ENCODE data around the gene RUFY4.

RUFY4 gene

GRCh38 chr2:218027426-218028188 is 41.4 kb upstream of the RUFY4 start:
- TF ChIP-seq CTCF (IDR thresholded peaks at IDR 0.05) = no peak
- TF ChIP-seq ZFX (IDR thresholded peaks at IDR 0.05; ENCODE audit: borderline replicate concordance) = no peak
- no peak overlapping the region for H3K27ac ChIP-seq

GRCh38 chr2:218028189-218028495 is 40.9 kb upstream of the RUFY4 start:
- no peak overlapping the region for H3K27ac ChIP-seq

GRCh38 chr2:218028562-218029348 is 40.3 kb upstream of the RUFY4 start:
- TF ChIP-seq ZFX (IDR thresholded peaks at IDR 0.05; ENCODE audit: borderline replicate concordance) = no peak
- no peak for TF ChIP-seq CTCF (IDR thresholded peaks at IDR 0.05)
- no peak overlapping the region for H3K27ac ChIP-seq

More at GRCh38 chr2:218028189-218028495, 40.9 kb upstream of the RUFY4 start:
- TF ChIP-seq CTCF (IDR thresholded peaks at IDR 0.05) (no peak), ZFX (IDR thresholded peaks at IDR 0.05; ENCODE audit: borderline replicate concordance) (no peak)

GRCh38 chr2:218029366-218030360 is 39.4 kb upstream of the RUFY4 start:
- no peak for TF ChIP-seq ZFX (IDR thresholded peaks at IDR 0.05; ENCODE audit: borderline replicate concordance)
- no peak for TF ChIP-seq CTCF (IDR thresholded peaks at IDR 0.05)
- no peak overlapping the region for H3K27ac ChIP-seq

- no peak overlapping the region for H3K27ac ChIP-seq
- TF ChIP-seq ZFX (IDR thresholded peaks at IDR 0.05; ENCODE audit: borderline replicate concordance) = no peak
Observed at GRCh38 chr2:218030409-218031195, 38.5 kb upstream of the RUFY4 start.

- TF ChIP-seq ZFX (IDR thresholded peaks at IDR 0.05; ENCODE audit: borderline replicate concordance) = no peak
- no peak for TF ChIP-seq CTCF (IDR thresholded peaks at IDR 0.05)
- H3K27ac ChIP-seq = no peak overlapping the region
Observed at GRCh38 chr2:218031261-218031660, 37.8 kb upstream of the RUFY4 start.

All from 22Rv1 (cell line).